Gastroesophageal sphincter (tissue), 3 donors: ENCODE measurements around the gene FAM43B.

Source experiments
- EP300 ChIP-seq: sonication (generic); formaldehyde crosslinking; IDR thresholded peaks from one replicate; pipeline ENCODE4 v1.6.1; 2017; ENCODE audit warnings: antibody characterized with exemption, mild to moderate bottlenecking
- TF ChIP-seq, protein P1 (sequence below), 4 experiments: fragments of 200-600 bp in 2 of 4; fragments of 450-650 bp in 2 of 4; sonication (generic) in 1 of 4; IDR thresholded peaks; one replicate each; pipeline ENCODE4 v1.5.1; 2017 to 2019; ENCODE audit warnings: antibody characterized with exemption in 4 of 4, mild to moderate bottlenecking in 2 of 4, moderate library complexity in 2 of 4

DNA sequence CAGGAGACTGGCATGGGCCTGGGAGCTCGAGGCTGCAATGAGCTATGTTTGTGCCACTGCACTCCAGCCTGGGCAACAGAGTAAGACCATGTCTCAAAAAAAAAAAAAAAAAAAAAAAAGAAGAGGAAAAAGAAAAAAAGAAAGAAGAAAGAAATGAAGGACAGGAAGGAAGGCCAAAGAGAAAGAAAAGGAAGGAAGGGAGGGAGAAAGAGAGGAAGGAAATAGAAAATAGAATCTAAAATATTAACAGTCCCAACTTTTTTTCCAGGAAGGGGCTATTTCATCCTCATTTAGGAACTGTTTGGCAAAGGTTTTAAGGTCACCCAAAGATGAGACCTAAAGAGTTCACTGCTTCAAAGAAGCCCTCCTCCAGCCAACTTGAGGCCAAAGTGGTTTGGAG, 46.9 kb upstream of the FAM43B start:
- TF ChIP-seq, protein P1, sequence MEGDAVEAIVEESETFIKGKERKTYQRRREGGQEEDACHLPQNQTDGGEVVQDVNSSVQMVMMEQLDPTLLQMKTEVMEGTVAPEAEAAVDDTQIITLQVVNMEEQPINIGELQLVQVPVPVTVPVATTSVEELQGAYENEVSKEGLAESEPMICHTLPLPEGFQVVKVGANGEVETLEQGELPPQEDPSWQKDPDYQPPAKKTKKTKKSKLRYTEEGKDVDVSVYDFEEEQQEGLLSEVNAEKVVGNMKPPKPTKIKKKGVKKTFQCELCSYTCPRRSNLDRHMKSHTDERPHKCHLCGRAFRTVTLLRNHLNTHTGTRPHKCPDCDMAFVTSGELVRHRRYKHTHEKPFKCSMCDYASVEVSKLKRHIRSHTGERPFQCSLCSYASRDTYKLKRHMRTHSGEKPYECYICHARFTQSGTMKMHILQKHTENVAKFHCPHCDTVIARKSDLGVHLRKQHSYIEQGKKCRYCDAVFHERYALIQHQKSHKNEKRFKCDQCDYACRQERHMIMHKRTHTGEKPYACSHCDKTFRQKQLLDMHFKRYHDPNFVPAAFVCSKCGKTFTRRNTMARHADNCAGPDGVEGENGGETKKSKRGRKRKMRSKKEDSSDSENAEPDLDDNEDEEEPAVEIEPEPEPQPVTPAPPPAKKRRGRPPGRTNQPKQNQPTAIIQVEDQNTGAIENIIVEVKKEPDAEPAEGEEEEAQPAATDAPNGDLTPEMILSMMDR (IDR thresholded peaks at IDR 0.05), result no peak
- no peak for TF ChIP-seq EP300
